Measurements from ENCODE around the gene PML.

PML gene

GRCh38 chr15:74008901-74009300, 14.4 kb downstream of the PML start:
- ChIA-PET POLR2A (no interaction called here), CTCF (interaction anchor here (1.8 kb wide), 1 partner anchor 28 kb away, joined by 4 read pairs; no protein-coding TSS in a partner anchor)
- TF ChIP-seq OSR2 (tag by site-specific recombination; IDR thresholded peaks at IDR 0.05) (no peak), ZNF24 (tag by site-specific recombination; IDR thresholded peaks at IDR 0.05) (no peak), ZSCAN4 (tag by site-specific recombination; IDR thresholded peaks at IDR 0.05) (no peak), KLF7 (tag by site-specific recombination; IDR thresholded peaks at IDR 0.05; ENCODE audit: borderline replicate concordance) (no peak), ZFP41 (tag by site-specific recombination; IDR thresholded peaks at IDR 0.05; ENCODE audit: borderline replicate concordance) (no peak), ZNF274 (IDR thresholded peaks at IDR 0.05; ENCODE audit: low read length) (no peak), ZNF274 (tag by site-specific recombination; IDR thresholded peaks at IDR 0.05; ENCODE audit: borderline replicate concordance) (no peak), ZNF335 (tag by site-specific recombination; conservative IDR thresholded peaks at IDR 0.05) (no peak), ZNF513 (tag by site-specific recombination; IDR thresholded peaks at IDR 0.05) (no peak), ZBTB44 (tag by site-specific recombination; IDR thresholded peaks at IDR 0.05) (no peak), ZNF777 (tag by site-specific recombination; IDR thresholded peaks at IDR 0.05; ENCODE audit: borderline replicate concordance) (no peak), ZNF701 (tag by site-specific recombination; IDR thresholded peaks at IDR 0.05) (no peak), ZBTB8A (tag by site-specific recombination; IDR thresholded peaks at IDR 0.05) (no peak), FEZF1 (tag by site-specific recombination; IDR thresholded peaks at IDR 0.05) (no peak), MYNN (tag by site-specific recombination; IDR thresholded peaks at IDR 0.05; ENCODE audit: borderline replicate concordance) (no peak)
- H3K4me3 ChIP-seq (ENCODE audit: low read depth, low read length), result no peak overlapping the region
- H3K27ac ChIP-seq (ENCODE audit: extremely low read depth, low read depth, low read length), result no peak overlapping the region
- H3K36me3 ChIP-seq (ENCODE audit: control insufficient read depth in 2 of 2, insufficient read depth in 1 of 2, low read length in 2 of 2), result peaks cover 16 to 28% of the 10 kb centered on the region in 2 experiments
- no peaks in the 10 kb centered on the region for H3K4me1 ChIP-seq (ENCODE audit: control insufficient read depth, insufficient read depth, low read length)
- H3K9me3 ChIP-seq (ENCODE audit: control insufficient read depth, insufficient read depth, low read depth, low read length), result no peaks in the 10 kb centered on the region

GRCh38 chr15:74010929-74011540, 16.5 kb downstream of the PML start:
- H3K4me1 ChIP-seq (ENCODE audit: control insufficient read depth, insufficient read depth, low read length), result no peaks in the 10 kb centered on the region
- ChIA-PET POLR2A (interaction anchor here (1.1 kb wide), 1 partner anchor 17 kb away, joined by 7 read pairs; no protein-coding TSS in a partner anchor), CTCF (interaction anchor here (0.6 to 1.6 kb wide), 8 partner anchors 17 to 626 kb away, joined by 3 to 5 read pairs (median 4); partner anchors contain the start of gene STOML1)
- H3K27ac ChIP-seq (ENCODE audit: extremely low read depth, low read depth, low read length), result no peak overlapping the region
- H3K36me3 ChIP-seq (ENCODE audit: control insufficient read depth in 2 of 2, insufficient read depth in 1 of 2, low read length in 2 of 2), result peaks cover 5 to 21% of the 10 kb centered on the region in 2 experiments
- no peaks in the 10 kb centered on the region for H3K9me3 ChIP-seq (ENCODE audit: control insufficient read depth, insufficient read depth, low read depth, low read length)
- no peak overlapping the region for H3K4me3 ChIP-seq (ENCODE audit: low read depth, low read length)
- TF ChIP-seq SALL2 (tag by site-specific recombination; IDR thresholded peaks at IDR 0.05; ENCODE audit: borderline replicate concordance) (no peak), ZNF449 (tag by site-specific recombination; IDR thresholded peaks at IDR 0.05) (no peak), PRDM10 (tag by site-specific recombination; IDR thresholded peaks at IDR 0.05) (peak; percentile 73)
